H1 (cell line): ENCODE measurements around the gene PCDH7. TPM values are rescaled to one million over a fixed set of nuclear protein-coding genes. Genes with fewer than 3 reads are reported as not detected.

Experiments
- CEBPB ChIP-seq: IDR thresholded peaks from 2 replicates; pipeline ENCODE4 v1.6.1; 2012; ENCODE audit warnings: low read depth, low read length
- EGR1 ChIP-seq: IDR thresholded peaks from 2 replicates; pipeline ENCODE4 v1.6.1; 2011; ENCODE audit warnings: low read depth, low read length, borderline replicate concordance
- KDM4A ChIP-seq: IDR thresholded peaks from one replicate; pipeline ENCODE4 v1.7.1; 2012; ENCODE audit warnings: low read depth, mild to moderate bottlenecking, moderate library complexity, low read length, inconsistent platforms; ENCODE audit not compliant: severe bottlenecking
- POLR2AphosphoS5 ChIP-seq: IDR thresholded peaks from 2 replicates; pipeline ENCODE4 v1.6.1; 2011; ENCODE audit warnings: low read depth, low read length
- RFX5 ChIP-seq: IDR thresholded peaks from 2 replicates; pipeline ENCODE4 v1.6.1; 2011; ENCODE audit warnings: low read depth, low read length, improper control_type of control experiment, borderline replicate concordance
- RXRA ChIP-seq: IDR thresholded peaks from 2 replicates; pipeline ENCODE4 v1.6.1; 2011; ENCODE audit warnings: low read depth, mild to moderate bottlenecking, low read length, moderate library complexity; ENCODE audit not compliant: insufficient read depth
- SIRT6 ChIP-seq: IDR thresholded peaks from one replicate; pipeline ENCODE4 v1.7.1; 2012; ENCODE audit warnings: low read length, inconsistent platforms
- SRF ChIP-seq: IDR thresholded peaks from 2 replicates; pipeline ENCODE4 v1.6.1; 2011; ENCODE audit warnings: mild to moderate bottlenecking, low read depth, low read length, moderate library complexity
- SUZ12 ChIP-seq: fragments of 200-600 bp; sonication (generic); IDR thresholded peaks from 2 replicates; pipeline ENCODE4 v1.6.1; 2012; ENCODE audit warnings: mild to moderate bottlenecking, inconsistent platforms, low read length, moderate library complexity, mixed read lengths
- TAF1 ChIP-seq: IDR thresholded peaks from 2 replicates; pipeline ENCODE4 v1.6.1; 2011; ENCODE audit warnings: mild to moderate bottlenecking, low read depth, low read length
- polyA plus RNA-seq, 7 experiments: library from polyadenylated mRNA; depleted of rRNA in 3 of 7; stranded (reverse) in 5 of 7; unstranded in 2 of 7; fragments of >200 nt in 5 of 7; fragments of 200-250 nt in 2 of 7; gene quantifications; 1 replicate in 5 of 7; 2 replicates in 1 of 7; 4 replicates in 1 of 7; pipeline versions ENCODE4 v1.2.1 to v1.2.3, GENCODE V29; 2011 to 2013; ENCODE audit warnings: missing spikeins in 2 of 7, mixed read lengths in 2 of 7
- total RNA-seq: library from RNA; stranded (reverse); fragmentation: NEBNext Ultra II Directional; extraction: Animal tissue kit (Norgen Biotek cat#: 25700); gene quantifications from 2 replicates; pipeline ENCODE4 v1.2.1, GENCODE V29; 2021
- TF ChIP-seq, protein P1 (sequence below): fragments of 300-600 bp; sonication (generic); IDR thresholded peaks from 2 replicates; pipeline ENCODE4 v1.7.1; 2012; ENCODE audit warnings: low read length, moderate library complexity, mild to moderate bottlenecking, inconsistent platforms; ENCODE audit not compliant: insufficient replicate concordance

The PCDH7 gene
- total and polyA plus RNA-seq, 2 of the 8 experiments (the other 6 are each of a cell fraction or from before 2014, with no cell fraction given) = 3.1 to 6.1 TPM

DNA sequence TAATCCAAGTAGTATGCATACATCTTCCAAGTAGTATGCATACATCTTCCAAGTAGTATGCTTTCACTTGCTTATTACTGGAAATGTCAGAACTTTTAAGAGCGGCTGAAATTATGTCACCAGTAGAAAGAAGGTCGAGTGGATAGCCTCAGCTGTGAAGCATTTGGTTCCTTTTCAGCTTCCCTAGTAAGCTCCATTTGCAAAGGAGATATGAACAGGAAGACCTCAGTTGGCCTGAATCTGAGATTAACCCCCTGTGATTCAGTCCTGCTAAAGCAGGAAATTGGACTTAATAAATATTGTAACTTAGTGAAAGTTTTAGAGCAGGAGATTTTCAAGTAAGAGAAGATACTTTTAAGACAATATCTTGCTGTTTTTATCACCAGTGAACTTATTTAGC is 48.1 kb downstream of the PCDH7 start (continued):
- TF ChIP-seq, protein P1, sequence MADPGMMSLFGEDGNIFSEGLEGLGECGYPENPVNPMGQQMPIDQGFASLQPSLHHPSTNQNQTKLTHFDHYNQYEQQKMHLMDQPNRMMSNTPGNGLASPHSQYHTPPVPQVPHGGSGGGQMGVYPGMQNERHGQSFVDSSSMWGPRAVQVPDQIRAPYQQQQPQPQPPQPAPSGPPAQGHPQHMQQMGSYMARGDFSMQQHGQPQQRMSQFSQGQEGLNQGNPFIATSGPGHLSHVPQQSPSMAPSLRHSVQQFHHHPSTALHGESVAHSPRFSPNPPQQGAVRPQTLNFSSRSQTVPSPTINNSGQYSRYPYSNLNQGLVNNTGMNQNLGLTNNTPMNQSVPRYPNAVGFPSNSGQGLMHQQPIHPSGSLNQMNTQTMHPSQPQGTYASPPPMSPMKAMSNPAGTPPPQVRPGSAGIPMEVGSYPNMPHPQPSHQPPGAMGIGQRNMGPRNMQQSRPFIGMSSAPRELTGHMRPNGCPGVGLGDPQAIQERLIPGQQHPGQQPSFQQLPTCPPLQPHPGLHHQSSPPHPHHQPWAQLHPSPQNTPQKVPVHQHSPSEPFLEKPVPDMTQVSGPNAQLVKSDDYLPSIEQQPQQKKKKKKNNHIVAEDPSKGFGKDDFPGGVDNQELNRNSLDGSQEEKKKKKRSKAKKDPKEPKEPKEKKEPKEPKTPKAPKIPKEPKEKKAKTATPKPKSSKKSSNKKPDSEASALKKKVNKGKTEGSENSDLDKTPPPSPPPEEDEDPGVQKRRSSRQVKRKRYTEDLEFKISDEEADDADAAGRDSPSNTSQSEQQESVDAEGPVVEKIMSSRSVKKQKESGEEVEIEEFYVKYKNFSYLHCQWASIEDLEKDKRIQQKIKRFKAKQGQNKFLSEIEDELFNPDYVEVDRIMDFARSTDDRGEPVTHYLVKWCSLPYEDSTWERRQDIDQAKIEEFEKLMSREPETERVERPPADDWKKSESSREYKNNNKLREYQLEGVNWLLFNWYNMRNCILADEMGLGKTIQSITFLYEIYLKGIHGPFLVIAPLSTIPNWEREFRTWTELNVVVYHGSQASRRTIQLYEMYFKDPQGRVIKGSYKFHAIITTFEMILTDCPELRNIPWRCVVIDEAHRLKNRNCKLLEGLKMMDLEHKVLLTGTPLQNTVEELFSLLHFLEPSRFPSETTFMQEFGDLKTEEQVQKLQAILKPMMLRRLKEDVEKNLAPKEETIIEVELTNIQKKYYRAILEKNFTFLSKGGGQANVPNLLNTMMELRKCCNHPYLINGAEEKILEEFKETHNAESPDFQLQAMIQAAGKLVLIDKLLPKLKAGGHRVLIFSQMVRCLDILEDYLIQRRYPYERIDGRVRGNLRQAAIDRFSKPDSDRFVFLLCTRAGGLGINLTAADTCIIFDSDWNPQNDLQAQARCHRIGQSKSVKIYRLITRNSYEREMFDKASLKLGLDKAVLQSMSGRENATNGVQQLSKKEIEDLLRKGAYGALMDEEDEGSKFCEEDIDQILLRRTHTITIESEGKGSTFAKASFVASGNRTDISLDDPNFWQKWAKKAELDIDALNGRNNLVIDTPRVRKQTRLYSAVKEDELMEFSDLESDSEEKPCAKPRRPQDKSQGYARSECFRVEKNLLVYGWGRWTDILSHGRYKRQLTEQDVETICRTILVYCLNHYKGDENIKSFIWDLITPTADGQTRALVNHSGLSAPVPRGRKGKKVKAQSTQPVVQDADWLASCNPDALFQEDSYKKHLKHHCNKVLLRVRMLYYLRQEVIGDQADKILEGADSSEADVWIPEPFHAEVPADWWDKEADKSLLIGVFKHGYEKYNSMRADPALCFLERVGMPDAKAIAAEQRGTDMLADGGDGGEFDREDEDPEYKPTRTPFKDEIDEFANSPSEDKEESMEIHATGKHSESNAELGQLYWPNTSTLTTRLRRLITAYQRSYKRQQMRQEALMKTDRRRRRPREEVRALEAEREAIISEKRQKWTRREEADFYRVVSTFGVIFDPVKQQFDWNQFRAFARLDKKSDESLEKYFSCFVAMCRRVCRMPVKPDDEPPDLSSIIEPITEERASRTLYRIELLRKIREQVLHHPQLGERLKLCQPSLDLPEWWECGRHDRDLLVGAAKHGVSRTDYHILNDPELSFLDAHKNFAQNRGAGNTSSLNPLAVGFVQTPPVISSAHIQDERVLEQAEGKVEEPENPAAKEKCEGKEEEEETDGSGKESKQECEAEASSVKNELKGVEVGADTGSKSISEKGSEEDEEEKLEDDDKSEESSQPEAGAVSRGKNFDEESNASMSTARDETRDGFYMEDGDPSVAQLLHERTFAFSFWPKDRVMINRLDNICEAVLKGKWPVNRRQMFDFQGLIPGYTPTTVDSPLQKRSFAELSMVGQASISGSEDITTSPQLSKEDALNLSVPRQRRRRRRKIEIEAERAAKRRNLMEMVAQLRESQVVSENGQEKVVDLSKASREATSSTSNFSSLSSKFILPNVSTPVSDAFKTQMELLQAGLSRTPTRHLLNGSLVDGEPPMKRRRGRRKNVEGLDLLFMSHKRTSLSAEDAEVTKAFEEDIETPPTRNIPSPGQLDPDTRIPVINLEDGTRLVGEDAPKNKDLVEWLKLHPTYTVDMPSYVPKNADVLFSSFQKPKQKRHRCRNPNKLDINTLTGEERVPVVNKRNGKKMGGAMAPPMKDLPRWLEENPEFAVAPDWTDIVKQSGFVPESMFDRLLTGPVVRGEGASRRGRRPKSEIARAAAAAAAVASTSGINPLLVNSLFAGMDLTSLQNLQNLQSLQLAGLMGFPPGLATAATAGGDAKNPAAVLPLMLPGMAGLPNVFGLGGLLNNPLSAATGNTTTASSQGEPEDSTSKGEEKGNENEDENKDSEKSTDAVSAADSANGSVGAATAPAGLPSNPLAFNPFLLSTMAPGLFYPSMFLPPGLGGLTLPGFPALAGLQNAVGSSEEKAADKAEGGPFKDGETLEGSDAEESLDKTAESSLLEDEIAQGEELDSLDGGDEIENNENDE = no peak
- TF ChIP-seq EGR1 = no peak
- TF ChIP-seq SIRT6 = no peak
- TF ChIP-seq RFX5 = no peak
- TF ChIP-seq RXRA = no peak
- TF ChIP-seq POLR2AphosphoS5 = no peak
- TF ChIP-seq CEBPB = no peak
- no peak for TF ChIP-seq SUZ12
- no peak for TF ChIP-seq TAF1
- TF ChIP-seq KDM4A = no peak
- no peak for TF ChIP-seq SRF
